ENCODE measurements around the gene ATG13.

GRCh38 chr11:46700241-46701077, 83.1 kb downstream of the ATG13 start, which contains the start of the genes ARHGAP1 and ZNF408:
- TF ChIP-seq CTCF (IDR thresholded peaks at IDR 0.05): no peak
- peak in 1 of 3 donors; percentile 66 for TF ChIP-seq POLR2AphosphoS5 (IDR thresholded peaks at IDR 0.05)
